HEK293T (cell line): ENCODE results near the gene GALNT14.

ENCODE experiments used
- CTCF ChIA-PET: fragments of 350-600 bp; formaldehyde crosslinking; extraction: SDS; loops from one replicate; lab custom pipeline; 2021; ENCODE audit warnings: antibody characterized with exemption, inconsistent platforms; lab: Yijun Ruan, JAX
- POLR2A ChIA-PET: fragments of 350-600 bp; formaldehyde crosslinking; extraction: SDS; loops from one replicate; lab custom pipeline; 2020; ENCODE audit warnings: antibody characterized with exemption, inconsistent platforms; lab: Yijun Ruan, JAX
- DNase-seq: peaks from one replicate; pipeline ENCODE4 v3.0.0; 2012; ENCODE audit warnings: mixed read lengths; ENCODE audit errors: extremely low spot score
- ARNT ChIP-seq: fragments of 450-650 bp; IDR thresholded peaks from 2 replicates; pipeline ENCODE4 v1.6.1; 2017; ENCODE audit warnings: mild to moderate bottlenecking
- BHLHE40 ChIP-seq: fragments of 450-650 bp; IDR thresholded peaks from 2 replicates; pipeline ENCODE4 v1.6.1; 2016; ENCODE audit warnings: mild to moderate bottlenecking, moderate library complexity, borderline replicate concordance
- CTBP1 ChIP-seq: fragments of 450-650 bp; IDR thresholded peaks from 2 replicates; pipeline ENCODE4 v1.6.1; 2016; ENCODE audit warnings: borderline replicate concordance
- ELF4 ChIP-seq: fragments of 450-650 bp; IDR thresholded peaks from 2 replicates; pipeline ENCODE4 v1.6.1; 2017; ENCODE audit warnings: antibody characterized with exemption
- FOXA1 ChIP-seq: fragments of 450-650 bp; IDR thresholded peaks from 2 replicates; pipeline ENCODE4 v1.6.1; 2016; ENCODE audit warnings: mild to moderate bottlenecking
- FOXK2 ChIP-seq: fragments of 450-650 bp; IDR thresholded peaks from 2 replicates; pipeline ENCODE4 v1.6.1; 2016; ENCODE audit warnings: mild to moderate bottlenecking
- FOXM1 ChIP-seq: fragments of 450-650 bp; IDR thresholded peaks from 2 replicates; pipeline ENCODE4 v1.6.1; 2017; ENCODE audit warnings: mild to moderate bottlenecking, borderline replicate concordance
- HDGF ChIP-seq: fragments of 450-650 bp; IDR thresholded peaks from 2 replicates; pipeline ENCODE4 v1.6.1; 2017; ENCODE audit warnings: antibody characterized with exemption, borderline replicate concordance
- L3MBTL2 ChIP-seq: fragments of 450-650 bp; conservative IDR thresholded peaks from 2 replicates; pipeline ENCODE4 v1.6.1; 2016; ENCODE audit warnings: mild to moderate bottlenecking
- LEF1 ChIP-seq: fragments of 450-650 bp; IDR thresholded peaks from 2 replicates; pipeline ENCODE4 v1.6.1; 2017; ENCODE audit warnings: mild to moderate bottlenecking, borderline replicate concordance
- NFRKB ChIP-seq: fragments of 450-650 bp; IDR thresholded peaks from 2 replicates; pipeline ENCODE4 v1.6.1; 2016; ENCODE audit warnings: mild to moderate bottlenecking, moderate library complexity
- PKNOX1 ChIP-seq: fragments of 450-650 bp; IDR thresholded peaks from 2 replicates; pipeline ENCODE4 v1.6.1; 2016
- SP1 ChIP-seq: fragments of 450-650 bp; IDR thresholded peaks from 2 replicates; pipeline ENCODE4 v1.6.1; 2017
- SUZ12 ChIP-seq: fragments of 450-650 bp; IDR thresholded peaks from 2 replicates; pipeline ENCODE4 v1.6.1; 2016; ENCODE audit warnings: mild to moderate bottlenecking
- TARDBP ChIP-seq: fragments of 450-650 bp; IDR thresholded peaks from 2 replicates; pipeline ENCODE4 v1.6.1; 2016
- ZNF384 ChIP-seq: fragments of 450-650 bp; IDR thresholded peaks from 2 replicates; pipeline ENCODE4 v1.6.1; 2016

GALNT14 gene

GRCh38 chr2:31078011-31078410 lies 60.2 kb downstream of the GALNT14 start:
- DNase-seq = no peak
- TF ChIP-seq ZNF384 = no peak
- TF ChIP-seq SUZ12 = no peak
- TF ChIP-seq L3MBTL2 = no peak
- TF ChIP-seq ARNT = no peak
- TF ChIP-seq FOXK2 = no peak
- no peak for TF ChIP-seq PKNOX1
- no peak for TF ChIP-seq NFRKB
- TF ChIP-seq LEF1 = no peak
- TF ChIP-seq FOXM1 = no peak
- no peak for TF ChIP-seq TARDBP
- no peak for TF ChIP-seq HDGF
- ChIA-PET POLR2A (no interaction called here), CTCF (no interaction called here)

- ChIA-PET CTCF (no interaction called here), POLR2A (no interaction called here)
- no peak for TF ChIP-seq LEF1
- no peak for TF ChIP-seq SUZ12
- no peak for TF ChIP-seq L3MBTL2
- TF ChIP-seq FOXA1 = no peak
- TF ChIP-seq FOXM1 = no peak
- TF ChIP-seq HDGF = no peak
- no peak for TF ChIP-seq NFRKB
- no peak for TF ChIP-seq PKNOX1
- no peak for TF ChIP-seq SP1
- TF ChIP-seq ARNT = no peak
- no peak for TF ChIP-seq BHLHE40
- no peak for TF ChIP-seq FOXK2
- TF ChIP-seq TARDBP = no peak
- no peak for TF ChIP-seq CTBP1
- TF ChIP-seq ZNF384 = no peak
- TF ChIP-seq ELF4 = no peak
- DNase-seq = no peak
Observed at GRCh38 chr2:31075941-31076590, 62.2 kb downstream of the GALNT14 start.

GRCh38 chr2:31075431-31075830 lies 62.8 kb downstream of the GALNT14 start:
- TF ChIP-seq SUZ12 (no peak), ARNT (no peak), PKNOX1 (peak; percentile 50), FOXM1 (no peak), ELF4 (no peak), HDGF (no peak), TARDBP (no peak)
- ChIA-PET CTCF (no interaction called here), POLR2A (no interaction called here)
- no peak for DNase-seq

- no peak for DNase-seq
- TF ChIP-seq NFRKB = no peak
- no peak for TF ChIP-seq CTBP1
- no peak for TF ChIP-seq LEF1
- TF ChIP-seq ZNF384 = no peak
- TF ChIP-seq FOXM1 = no peak
- no peak for TF ChIP-seq SUZ12
- TF ChIP-seq FOXA1 = no peak
- no peak for TF ChIP-seq ELF4
- TF ChIP-seq SP1 = no peak
- no peak for TF ChIP-seq BHLHE40
- no peak for TF ChIP-seq PKNOX1
- TF ChIP-seq ARNT = no peak
- no peak for TF ChIP-seq TARDBP
- POLR2A ChIA-PET = no interaction called here
- CTCF ChIA-PET = no interaction called here
Observed at GRCh38 chr2:31071741-31072140, 66.5 kb downstream of the GALNT14 start.

GRCh38 chr2:31070339-31071125 lies 67.7 kb downstream of the GALNT14 start:
- ChIA-PET POLR2A (no interaction called here), CTCF (no interaction called here)
- TF ChIP-seq BHLHE40 = no peak
- no peak for TF ChIP-seq SP1
- TF ChIP-seq TARDBP = no peak
- TF ChIP-seq ZNF384 = no peak
- TF ChIP-seq CTBP1 = no peak
- TF ChIP-seq LEF1 = no peak
- TF ChIP-seq FOXA1 = no peak
- no peak for TF ChIP-seq SUZ12
- TF ChIP-seq NFRKB = no peak
- no peak for TF ChIP-seq ELF4
- no peak for TF ChIP-seq FOXM1

More at GRCh38 chr2:31070339-31071125, 67.7 kb downstream of the GALNT14 start:
- no peak for DNase-seq
